Superior temporal gyrus (tissue), 1 donor: ENCODE measurements around the gene DNAAF6.

ENCODE experiments used
- DNase-seq: peaks from one replicate; pipeline ENCODE4 v3.0.0-alpha.2; 2016; ENCODE audit errors: extremely low spot score

DNAAF6 gene

DNA sequence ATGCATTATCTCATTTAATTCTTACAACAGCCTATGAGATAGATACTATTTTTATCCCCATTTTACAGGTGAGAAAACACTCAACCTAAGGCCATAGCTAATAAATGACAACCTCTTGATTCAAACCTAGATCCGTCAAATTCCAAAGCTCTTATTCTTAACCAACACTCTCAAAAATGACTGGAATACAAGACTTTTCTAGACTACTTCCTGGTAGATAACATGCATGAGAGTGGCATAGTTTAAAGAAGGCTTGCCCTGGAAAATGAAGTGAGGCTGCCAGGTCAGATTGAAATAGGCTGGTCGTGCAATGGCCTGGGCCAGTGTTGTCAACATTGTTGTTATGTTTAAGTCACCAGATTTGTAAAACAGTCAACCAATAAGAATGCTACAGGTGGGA is 86.6 kb downstream of the DNAAF6 start:
- no peak for DNase-seq
